GM21447 (cell line): ENCODE data around the gene PHC3.
A peak's percentile ranks its signal among the peaks of the same experiment; 100 is the strongest.
"Not testable (repeated sequence)": the region's sequence is repeated elsewhere in the genome, so short reads cannot be mapped to it uniquely, and the experiment has no call there.

Source experiments
- ATAC-seq: cut with Tn5 transposase; IDR thresholded peaks from one replicate; pipeline ENCODE4 v1.9.1; 2021; ENCODE audit not compliant: unreplicated experiment

Gene PHC3

DNA sequence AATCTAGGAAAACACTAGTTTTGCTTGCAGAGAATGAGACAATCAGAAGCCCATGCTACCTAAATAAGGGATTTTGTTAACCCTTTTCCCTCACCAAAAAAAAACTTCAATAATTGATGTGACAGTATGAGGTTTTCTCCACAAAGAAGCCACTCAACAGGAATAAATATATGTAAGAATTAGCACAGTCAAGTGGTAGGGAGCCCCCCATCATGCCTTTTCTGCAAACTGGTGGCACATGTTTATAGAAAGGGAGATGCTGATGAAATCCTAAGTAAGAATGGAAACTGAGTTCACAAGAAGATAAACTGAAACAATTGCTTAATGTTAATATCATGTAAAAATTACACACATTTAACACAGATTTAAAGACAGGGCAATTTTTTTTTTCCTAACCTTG is 51.0 kb downstream of the PHC3 start:
- ATAC-seq: no peak

- ATAC-seq: peak; percentile 48
Measured at GRCh38 chr3:170128977-170129431, 52.5 kb downstream of the PHC3 start.

DNA sequence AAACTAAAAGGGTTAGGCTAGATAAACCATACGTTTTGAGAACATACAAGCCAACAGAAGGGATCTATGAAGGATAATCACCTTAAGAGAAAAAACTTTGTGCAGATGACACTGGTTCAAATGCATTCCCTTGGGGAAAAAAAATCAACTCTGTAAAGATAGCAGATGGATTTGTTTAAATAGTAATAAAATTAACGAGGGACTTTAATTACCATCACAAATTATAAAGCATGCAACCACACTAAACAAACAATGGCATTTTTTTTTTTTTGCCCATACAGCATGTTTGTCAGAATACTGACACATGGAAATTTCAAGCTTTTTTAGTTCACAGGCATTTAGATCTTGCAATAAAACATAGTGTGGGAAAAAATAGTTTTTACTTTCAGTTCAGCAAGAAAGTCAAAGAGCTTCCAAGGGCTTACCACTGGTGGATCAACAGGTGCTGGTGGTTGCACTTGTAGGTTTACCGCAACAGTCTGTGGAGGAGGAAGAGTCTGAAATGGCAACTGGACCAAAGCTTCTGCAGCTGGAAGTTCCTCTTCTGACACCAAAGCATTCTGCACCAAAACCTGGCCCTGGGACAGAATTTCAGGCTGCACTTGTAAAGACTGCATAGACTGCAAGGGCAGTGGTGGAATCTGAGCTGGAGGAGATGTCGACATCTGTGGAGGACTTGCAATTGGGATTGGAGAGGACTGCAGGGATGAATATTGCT is 53.1 kb downstream of the PHC3 start:
- peak; percentile 93 for ATAC-seq

- ATAC-seq: no peak
Measured at GRCh38 chr3:170117134-170117533, 64.4 kb downstream of the PHC3 start.

- not testable (repeated sequence) for ATAC-seq
Measured at GRCh38 chr3:170114165-170114564, 67.4 kb downstream of the PHC3 start.

DNA sequence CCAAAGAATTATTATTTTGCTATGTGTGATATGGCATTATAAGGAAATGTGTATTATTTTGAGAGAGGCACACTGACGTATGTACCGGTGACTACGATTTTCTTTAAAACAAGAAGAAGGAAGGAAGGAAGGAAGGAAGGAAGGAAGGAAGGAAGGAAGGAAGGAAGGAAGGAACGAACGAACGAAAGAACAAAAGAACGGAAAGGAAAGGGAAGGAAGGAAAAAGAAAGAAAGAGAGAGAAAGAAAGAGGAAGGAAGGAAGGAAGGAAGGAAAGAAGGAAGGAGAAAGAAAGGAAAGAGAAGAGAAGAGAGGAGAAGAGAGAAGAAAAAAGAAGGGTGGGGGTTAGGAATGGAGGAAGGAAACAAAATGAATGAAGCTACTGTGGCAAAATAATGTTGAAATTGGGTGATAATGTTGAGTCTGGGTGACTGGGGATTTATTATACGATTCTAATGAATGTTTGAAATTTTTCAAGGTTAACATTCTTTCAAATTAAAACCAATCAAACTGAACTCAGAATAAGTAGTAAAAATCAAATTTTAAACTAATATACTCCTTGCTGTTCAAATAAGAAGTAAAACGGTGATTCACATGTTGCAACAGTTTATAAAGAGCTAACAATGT is 70.3 kb downstream of the PHC3 start:
- no peak for ATAC-seq

- no peak for ATAC-seq
Measured at GRCh38 chr3:170109579-170110293, 71.8 kb downstream of the PHC3 start.

DNA sequence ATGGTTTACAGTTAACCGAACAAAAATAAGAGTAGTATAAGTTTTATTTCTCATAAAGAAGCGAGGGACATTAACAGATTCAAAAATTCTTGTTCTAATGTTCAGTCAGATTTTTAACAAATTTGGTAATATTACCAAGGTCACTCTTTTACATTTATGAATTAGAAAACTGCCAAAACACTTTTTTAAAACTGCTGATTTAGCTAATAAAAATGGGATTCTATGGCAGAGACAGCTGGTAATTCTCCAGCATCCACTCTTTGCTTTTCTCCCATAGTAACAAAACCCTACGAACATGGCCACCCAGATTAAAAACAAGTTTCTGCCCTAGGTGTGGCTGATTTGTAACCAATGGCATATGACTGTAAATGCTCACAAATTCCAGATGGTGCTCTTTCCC is 72.6 kb downstream of the PHC3 start:
- ATAC-seq: no peak

GRCh38 chr3:170107941-170108340 is 73.6 kb downstream of the PHC3 start:
- no peak for ATAC-seq

- no peak for ATAC-seq
Measured at GRCh38 chr3:170102431-170102830, 79.1 kb downstream of the PHC3 start.

DNA sequence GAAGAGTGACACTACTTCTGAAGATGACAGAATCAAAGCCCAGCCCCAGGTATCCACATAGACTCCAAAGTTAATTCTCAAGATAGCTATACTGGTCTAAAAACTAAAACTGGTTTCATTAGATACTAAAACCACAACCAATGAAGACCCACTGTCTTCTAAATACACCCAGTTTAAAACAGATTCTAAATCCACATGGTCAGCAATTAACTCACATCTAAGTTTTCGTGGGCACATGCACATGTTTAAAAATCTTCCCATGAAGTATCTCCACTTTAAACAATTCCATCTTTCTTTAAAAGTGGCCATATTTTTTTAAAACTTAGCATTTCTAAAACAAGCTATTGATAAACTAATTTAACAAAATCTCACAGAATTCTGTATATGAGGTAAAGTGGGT is 80.6 kb downstream of the PHC3 start:
- no peak for ATAC-seq

DNA sequence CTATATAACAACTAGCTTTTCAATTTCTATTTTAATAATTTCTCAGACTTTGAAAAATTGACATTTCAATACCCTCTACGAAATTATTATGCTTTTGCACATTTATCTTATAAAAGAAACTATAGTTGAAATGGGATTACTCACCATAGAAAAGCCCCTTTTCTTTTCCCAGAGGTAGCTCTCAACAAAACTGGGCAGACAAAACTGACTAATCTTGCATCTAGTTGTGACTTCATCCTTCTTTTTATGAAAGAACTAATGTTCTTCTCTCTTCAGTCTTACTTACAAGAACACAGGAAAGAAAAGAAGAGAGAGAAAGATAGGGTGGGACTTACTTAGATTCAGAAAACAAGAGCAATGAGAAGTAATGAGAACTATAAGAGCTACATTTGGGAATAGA is 82.8 kb downstream of the PHC3 start:
- no peak for ATAC-seq

DNA sequence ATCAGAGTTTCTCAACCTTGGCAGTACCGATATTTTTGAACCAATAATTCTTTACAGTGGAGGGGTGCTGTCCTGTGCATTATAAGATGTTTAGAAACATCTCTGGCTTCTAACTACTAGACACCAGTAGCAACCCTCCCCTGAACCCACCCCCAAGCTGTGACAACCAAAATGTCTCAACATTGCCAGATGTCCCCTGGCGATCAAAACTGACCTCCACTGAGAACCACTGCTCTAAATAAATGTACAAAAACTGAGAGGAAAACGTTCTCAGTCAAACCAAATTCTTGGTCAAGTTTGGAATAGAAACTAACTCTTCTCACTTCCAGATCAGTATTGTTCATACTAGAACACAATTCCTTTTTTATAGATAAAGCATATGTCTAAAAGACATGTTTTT is 85.2 kb downstream of the PHC3 start:
- no peak for ATAC-seq

DNA sequence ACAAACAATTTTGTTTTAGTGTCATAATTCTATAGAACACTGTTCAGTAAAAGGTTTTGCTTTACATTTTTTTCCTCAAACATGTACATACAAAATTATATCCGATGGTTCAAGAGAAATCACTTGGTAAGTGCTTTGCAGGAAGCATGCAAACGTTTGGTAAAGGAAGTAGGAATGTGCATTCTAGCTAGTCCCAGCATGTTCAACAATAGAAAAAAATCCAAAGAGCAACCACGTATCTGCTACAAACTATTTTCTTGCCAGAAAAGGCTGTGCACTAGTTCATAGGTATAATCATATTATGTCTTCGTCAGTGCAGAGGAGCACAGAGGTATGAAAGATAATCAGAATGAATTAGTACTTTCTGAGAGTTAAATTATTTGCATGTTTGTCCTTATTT is 85.8 kb downstream of the PHC3 start:
- no peak for ATAC-seq

DNA sequence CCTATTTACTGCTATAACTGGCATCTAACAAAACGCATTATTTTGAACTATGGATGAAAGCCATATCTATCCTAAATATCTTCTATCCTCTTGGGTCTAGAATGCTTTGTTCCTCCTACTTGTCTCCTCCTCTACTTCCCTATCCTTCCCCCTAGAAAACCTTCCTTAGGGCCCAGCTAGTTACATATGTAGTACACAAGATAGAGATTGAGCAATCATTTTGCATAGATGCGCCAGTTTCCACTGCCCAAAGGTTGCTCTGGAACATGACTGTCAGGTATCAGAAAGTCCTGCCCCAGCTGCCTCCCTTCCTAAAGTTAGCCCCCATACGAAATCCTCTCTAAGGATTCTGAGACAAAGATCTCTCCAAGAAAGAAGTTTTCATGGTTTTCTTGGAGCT is 88.6 kb downstream of the PHC3 start:
- no peak for ATAC-seq

DNA sequence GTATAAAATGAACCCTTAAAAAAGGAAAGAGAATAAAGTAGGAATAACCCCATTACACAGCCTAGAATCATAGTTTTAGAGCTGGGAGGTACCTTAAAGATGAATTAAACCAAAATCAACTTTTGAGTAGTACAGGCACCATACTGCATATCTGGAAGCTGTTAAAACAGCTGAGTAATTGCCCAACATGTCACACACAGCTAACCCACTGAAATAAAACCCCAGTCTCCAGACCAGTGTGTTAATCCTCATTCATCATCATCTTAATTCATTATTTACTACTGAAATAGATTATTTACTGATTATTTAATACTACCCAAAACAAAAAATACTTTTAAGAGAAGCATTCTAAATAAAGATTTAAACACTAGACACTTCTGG is 90.9 kb downstream of the PHC3 start:
- no peak for ATAC-seq

DNA sequence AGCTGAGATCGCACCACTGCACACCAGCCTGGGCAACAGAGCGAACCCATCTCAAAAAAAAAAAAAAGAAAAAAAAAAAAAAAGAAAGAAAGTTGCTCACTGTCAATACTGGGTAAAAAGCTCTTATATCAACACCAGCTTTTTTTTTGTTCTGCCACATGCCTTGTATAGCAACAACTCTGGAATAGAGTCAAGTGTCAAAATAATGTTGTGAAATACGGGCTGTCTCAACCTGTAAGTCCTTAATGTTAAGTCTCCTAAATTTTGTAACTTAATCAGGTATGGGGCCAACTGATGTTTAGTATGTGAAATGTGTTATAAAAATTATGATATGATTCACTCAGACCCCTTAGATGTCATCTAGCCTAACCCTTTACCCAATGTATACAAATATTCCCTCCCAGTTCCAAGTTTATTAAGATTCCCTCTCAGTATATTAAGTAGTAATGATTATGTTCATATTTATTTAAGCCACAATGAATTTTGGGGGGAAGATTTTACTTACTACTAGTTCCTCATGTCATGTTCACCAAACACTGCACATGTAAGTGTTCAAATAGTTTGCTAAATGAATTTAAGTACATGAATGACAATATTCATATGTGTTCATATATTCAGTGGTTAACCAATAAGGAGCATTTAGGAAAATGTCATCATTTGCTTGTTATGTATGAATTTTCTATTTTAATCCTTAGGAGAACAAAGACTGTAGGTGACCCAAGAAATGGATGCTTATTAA is 91.5 kb downstream of the PHC3 start:
- no peak for ATAC-seq

DNA sequence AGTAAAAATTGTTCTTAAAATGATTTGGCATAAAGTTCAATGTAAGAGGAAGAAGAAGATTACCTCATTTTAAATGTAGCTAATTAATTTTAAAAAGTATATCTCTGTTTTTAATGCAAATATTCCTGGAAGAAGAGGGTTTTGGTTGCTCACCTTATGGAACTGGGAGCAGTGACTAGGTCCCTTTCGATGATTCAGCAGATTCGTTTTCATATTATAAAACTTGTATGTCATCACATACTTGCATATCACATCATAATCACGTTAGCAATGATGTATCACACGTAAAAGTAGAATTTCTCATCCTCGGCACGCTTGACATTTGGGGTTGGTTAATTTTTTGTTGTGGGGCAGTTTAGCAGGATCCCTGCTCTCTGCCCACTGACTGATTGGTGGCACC is 96.1 kb downstream of the PHC3 start:
- no peak for ATAC-seq

DNA sequence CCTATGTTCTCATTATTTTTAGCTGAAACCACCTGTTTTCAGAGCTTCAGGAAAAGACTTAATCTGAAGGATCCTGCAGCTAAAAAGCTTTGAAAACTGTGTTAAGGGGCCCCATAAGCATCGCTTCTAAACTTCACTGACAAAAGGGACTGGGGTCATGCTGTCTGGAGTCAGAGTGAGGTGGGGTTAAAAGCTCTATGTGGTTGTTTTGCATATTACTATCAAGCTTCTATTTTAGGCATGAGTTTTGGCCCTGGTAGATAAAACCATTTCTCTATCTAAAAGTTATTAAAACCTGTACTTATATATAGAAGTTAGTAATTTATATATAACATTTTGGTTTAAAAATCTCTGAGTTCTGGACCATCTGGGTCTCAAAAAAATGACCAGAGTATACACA is 98.2 kb downstream of the PHC3 start:
- ATAC-seq: no peak

DNA sequence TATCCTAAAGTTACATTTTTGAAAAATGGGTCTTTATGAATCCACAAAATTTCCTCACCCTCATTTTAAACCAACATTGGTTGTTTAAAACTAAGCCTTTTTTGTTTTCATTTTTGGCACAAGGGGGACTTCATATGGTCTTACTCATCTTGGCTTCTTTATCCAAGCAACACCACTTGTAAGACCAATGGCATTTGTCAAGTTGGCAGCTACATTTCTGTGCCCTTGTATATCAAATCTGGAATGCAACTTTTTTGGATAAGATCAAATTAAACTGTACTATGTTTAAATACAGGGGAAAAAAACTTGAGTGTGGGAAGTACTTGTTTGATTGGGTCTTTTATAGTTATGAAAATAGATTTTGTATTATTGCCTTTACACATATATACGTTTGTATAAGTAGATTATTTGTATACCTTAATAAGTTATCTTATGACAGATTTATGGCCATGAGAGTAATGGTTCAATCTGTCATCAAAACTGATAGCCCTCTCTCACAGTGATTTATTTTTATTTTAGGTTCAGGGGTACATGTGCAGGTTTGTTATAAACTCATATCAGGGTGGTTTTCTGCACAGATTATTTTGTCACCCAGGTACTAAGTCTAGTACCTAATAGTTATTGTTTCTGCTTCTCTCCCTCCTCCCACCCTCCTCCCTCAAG is 100.3 kb downstream of the PHC3 start:
- no peak for ATAC-seq

DNA sequence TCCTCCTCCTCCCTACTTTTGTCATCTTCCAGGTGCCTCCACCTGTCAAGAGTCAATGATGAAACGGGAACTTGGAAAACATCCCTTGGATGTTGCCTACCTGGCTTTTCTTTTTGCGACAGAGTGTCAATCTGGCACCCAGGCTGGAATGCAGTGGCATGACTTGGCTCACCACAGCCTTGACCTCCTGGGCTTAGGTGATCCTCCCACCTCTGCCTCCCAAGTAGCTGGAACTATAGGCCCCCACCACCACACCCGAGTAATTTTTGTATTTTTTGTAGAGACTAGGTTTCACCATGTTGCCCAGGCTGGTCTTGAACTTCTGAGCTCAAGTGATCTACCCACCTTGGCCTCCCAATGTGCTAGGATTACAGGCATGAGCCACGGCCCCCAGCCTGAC is 100.9 kb downstream of the PHC3 start:
- ATAC-seq: no peak
